ENCODE results near the gene TMEM81. TPM values are rescaled to one million over a fixed set of nuclear protein-coding genes. Genes with fewer than 3 reads are reported as not detected.

The TMEM81 gene
- polyA plus RNA-seq, 1 of the 3 experiments (the other 2 are of a cell fraction), result 1.8 TPM

DNA sequence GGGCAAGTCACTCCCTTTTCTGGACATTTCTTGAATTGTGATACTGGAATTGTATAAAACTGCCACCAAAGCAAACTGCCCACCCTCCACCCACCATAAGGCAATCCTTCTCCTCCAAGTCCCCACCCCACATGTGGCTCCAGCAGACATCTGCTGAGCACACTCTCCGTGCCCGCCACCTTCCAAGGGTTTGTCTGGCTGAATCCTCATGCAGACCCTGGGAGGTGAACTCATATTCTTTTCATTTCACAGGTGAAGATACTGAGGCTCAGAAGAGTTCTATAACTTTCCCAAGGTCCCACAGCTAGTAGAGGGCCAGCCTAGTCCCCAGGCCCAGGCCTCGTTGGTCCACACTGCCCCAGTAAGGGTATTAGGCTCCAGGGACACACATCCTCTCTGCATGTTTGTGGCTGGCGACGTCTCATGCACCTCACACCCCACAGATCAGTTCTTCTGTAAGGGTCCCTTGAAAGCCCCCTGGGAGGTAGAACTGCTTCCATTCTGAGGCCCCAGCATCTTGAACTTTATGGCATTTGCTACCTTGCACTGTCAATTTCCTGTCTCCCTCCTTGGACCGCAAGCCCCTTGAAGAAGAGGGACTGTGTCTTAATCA lies 27.2 kb downstream of the TMEM81 start:
- no peaks in the 10 kb centered on the region for H3K79me2 ChIP-seq (ENCODE audit: insufficient read depth)
- no peaks in the 10 kb centered on the region for H3K9me2 ChIP-seq
- H3K36me3 ChIP-seq (replicated peaks in 1 of 2; ENCODE audit: control insufficient read depth in 1 of 2, insufficient read depth in 2 of 2, low read length in 1 of 2), result no peaks in the 10 kb centered on the region
- H3K27ac ChIP-seq (ENCODE audit: low read depth in 2 of 2, low read length in 1 of 2), result no peak overlapping the region
- WGBS (ENCODE audit: low lambda C conversion rate), result 74% methylated on average over 6 of the region's 6 CpGs
- no peaks in the 10 kb centered on the region for H4K20me1 ChIP-seq (ENCODE audit: insufficient read depth)
- no peak overlapping the region for H3K4me3 ChIP-seq (ENCODE audit: low read depth in 2 of 2, low read length in 1 of 2)
- H3K27me3 ChIP-seq (ENCODE audit: insufficient read depth), result no peaks in the 10 kb centered on the region; the same call in 1 of the 2 replicates
- POLR2A ChIA-PET, result no interaction called here
- H3K9me3 ChIP-seq, result no peaks in the 10 kb centered on the region
- TF ChIP-seq NRF1 (IDR thresholded peaks at IDR 0.05; ENCODE audit: low read depth, low read length), result no peak
- TF ChIP-seq, protein P1, sequence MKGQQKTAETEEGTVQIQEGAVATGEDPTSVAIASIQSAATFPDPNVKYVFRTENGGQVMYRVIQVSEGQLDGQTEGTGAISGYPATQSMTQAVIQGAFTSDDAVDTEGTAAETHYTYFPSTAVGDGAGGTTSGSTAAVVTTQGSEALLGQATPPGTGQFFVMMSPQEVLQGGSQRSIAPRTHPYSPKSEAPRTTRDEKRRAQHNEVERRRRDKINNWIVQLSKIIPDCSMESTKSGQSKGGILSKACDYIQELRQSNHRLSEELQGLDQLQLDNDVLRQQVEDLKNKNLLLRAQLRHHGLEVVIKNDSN (IDR thresholded peaks at IDR 0.05; ENCODE audit: borderline replicate concordance, low read depth), result no peak
- TF ChIP-seq GATA2 (CRISPR knock-in tag; IDR thresholded peaks at IDR 0.05), result no peak
- no peak for TF ChIP-seq EP300 (IDR thresholded peaks at IDR 0.05; ENCODE audit: borderline replicate concordance in 1 of 2, low read depth in 1 of 2, low read length in 1 of 2)
- no peak for TF ChIP-seq RCOR1 (IDR thresholded peaks at IDR 0.05; ENCODE audit: low read length)
- TF ChIP-seq ELF1 (IDR thresholded peaks at IDR 0.05), result no peak
- no peak for TF ChIP-seq RAD21 (IDR thresholded peaks at IDR 0.05; ENCODE audit: low read length)
- no peak for TF ChIP-seq POLR2AphosphoS5 (IDR thresholded peaks at IDR 0.05; ENCODE audit: low read depth, low read length)
- no peak for TF ChIP-seq NFIC (IDR thresholded peaks at IDR 0.05; ENCODE audit: borderline replicate concordance)
- TF ChIP-seq, protein P2, sequence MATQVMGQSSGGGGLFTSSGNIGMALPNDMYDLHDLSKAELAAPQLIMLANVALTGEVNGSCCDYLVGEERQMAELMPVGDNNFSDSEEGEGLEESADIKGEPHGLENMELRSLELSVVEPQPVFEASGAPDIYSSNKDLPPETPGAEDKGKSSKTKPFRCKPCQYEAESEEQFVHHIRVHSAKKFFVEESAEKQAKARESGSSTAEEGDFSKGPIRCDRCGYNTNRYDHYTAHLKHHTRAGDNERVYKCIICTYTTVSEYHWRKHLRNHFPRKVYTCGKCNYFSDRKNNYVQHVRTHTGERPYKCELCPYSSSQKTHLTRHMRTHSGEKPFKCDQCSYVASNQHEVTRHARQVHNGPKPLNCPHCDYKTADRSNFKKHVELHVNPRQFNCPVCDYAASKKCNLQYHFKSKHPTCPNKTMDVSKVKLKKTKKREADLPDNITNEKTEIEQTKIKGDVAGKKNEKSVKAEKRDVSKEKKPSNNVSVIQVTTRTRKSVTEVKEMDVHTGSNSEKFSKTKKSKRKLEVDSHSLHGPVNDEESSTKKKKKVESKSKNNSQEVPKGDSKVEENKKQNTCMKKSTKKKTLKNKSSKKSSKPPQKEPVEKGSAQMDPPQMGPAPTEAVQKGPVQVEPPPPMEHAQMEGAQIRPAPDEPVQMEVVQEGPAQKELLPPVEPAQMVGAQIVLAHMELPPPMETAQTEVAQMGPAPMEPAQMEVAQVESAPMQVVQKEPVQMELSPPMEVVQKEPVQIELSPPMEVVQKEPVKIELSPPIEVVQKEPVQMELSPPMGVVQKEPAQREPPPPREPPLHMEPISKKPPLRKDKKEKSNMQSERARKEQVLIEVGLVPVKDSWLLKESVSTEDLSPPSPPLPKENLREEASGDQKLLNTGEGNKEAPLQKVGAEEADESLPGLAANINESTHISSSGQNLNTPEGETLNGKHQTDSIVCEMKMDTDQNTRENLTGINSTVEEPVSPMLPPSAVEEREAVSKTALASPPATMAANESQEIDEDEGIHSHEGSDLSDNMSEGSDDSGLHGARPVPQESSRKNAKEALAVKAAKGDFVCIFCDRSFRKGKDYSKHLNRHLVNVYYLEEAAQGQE (IDR thresholded peaks at IDR 0.05; ENCODE audit: low read depth, low read length), result no peak
- TF ChIP-seq FOXJ3 (CRISPR knock-in tag; IDR thresholded peaks at IDR 0.05), result no peak
- TF ChIP-seq RFX5 (IDR thresholded peaks at IDR 0.05; ENCODE audit: low read length), result no peak
- no peak for TF ChIP-seq SMC3 (IDR thresholded peaks at IDR 0.05; ENCODE audit: low read depth, low read length)
- TF ChIP-seq, protein P3, sequence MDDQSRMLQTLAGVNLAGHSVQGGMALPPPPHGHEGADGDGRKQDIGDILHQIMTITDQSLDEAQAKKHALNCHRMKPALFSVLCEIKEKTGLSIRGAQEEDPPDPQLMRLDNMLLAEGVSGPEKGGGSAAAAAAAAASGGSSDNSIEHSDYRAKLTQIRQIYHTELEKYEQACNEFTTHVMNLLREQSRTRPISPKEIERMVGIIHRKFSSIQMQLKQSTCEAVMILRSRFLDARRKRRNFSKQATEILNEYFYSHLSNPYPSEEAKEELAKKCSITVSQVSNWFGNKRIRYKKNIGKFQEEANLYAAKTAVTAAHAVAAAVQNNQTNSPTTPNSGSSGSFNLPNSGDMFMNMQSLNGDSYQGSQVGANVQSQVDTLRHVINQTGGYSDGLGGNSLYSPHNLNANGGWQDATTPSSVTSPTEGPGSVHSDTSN (IDR thresholded peaks at IDR 0.05), result no peak
- TF ChIP-seq, protein P4, sequence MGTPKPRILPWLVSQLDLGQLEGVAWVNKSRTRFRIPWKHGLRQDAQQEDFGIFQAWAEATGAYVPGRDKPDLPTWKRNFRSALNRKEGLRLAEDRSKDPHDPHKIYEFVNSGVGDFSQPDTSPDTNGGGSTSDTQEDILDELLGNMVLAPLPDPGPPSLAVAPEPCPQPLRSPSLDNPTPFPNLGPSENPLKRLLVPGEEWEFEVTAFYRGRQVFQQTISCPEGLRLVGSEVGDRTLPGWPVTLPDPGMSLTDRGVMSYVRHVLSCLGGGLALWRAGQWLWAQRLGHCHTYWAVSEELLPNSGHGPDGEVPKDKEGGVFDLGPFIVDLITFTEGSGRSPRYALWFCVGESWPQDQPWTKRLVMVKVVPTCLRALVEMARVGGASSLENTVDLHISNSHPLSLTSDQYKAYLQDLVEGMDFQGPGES (IDR thresholded peaks at IDR 0.05; ENCODE audit: low read depth, low read length), result no peak
- no peak for TF ChIP-seq FOSL2 (IDR thresholded peaks at IDR 0.05; ENCODE audit: borderline replicate concordance, low read depth)
- TF ChIP-seq FOXM1 (IDR thresholded peaks at IDR 0.05; ENCODE audit: low read depth), result no peak
- TF ChIP-seq SIN3A (IDR thresholded peaks at IDR 0.05; ENCODE audit: borderline replicate concordance, low read depth, low read length), result no peak
- TF ChIP-seq USF2 (IDR thresholded peaks at IDR 0.05; ENCODE audit: borderline replicate concordance, low read depth, low read length), result no peak
- TF ChIP-seq CHD2 (IDR thresholded peaks at IDR 0.05; ENCODE audit: low read length, partially characterized antibody), result no peak
- H3K9ac ChIP-seq, result no peak overlapping the region
- DNase-seq, result no peak
- H3F3A ChIP-seq (replicated peaks; ENCODE audit: insufficient read depth), result no peaks in the 10 kb centered on the region
- no peak overlapping the region for H2AFZ ChIP-seq (ENCODE audit: low read depth)
- peaks cover 0 to 5% of the 10 kb centered on the region in 2 experiments; a peak in 1 of 4 replicates for H3K4me1 ChIP-seq (ENCODE audit: control insufficient read depth in 1 of 2, insufficient read depth in 2 of 2, low read depth in 1 of 2, low read length in 1 of 2)
- H3K4me2 ChIP-seq, result no peak overlapping the region
- CTCF ChIA-PET, result interaction anchor here (1.1 to 18.8 kb wide), 3 partner anchors 18 to 199 kb away, joined by 3 to 756 read pairs (median 7); no protein-coding TSS in a partner anchor

Measured in SK-N-SH (cell line).